BLaER1 (cell line): Measurements from ENCODE around the gene JAGN1.
A peak's percentile ranks its signal among the peaks of the same experiment; 100 is the strongest.
"Not testable (repeated sequence)": the region's sequence is repeated elsewhere in the genome, so short reads cannot be mapped to it uniquely, and the experiment has no call there.

Source experiments
- H3K27ac ChIP-seq: shearing (Covaris generic); formaldehyde crosslinking; 2 replicates; pipeline ENCODE4 v1.8.1; 2022
- H3K27me3 ChIP-seq: shearing (Covaris generic); formaldehyde crosslinking; 2 replicates; pipeline ENCODE4 v1.8.1; 2022
- H3K36me3 ChIP-seq: shearing (Covaris generic); formaldehyde crosslinking; 2 replicates; pipeline ENCODE4 v1.8.1; 2022
- H3K4me1 ChIP-seq: shearing (Covaris generic); formaldehyde crosslinking; 2 replicates; pipeline ENCODE4 v1.8.1; 2022
- H3K4me2 ChIP-seq: shearing (Covaris generic); formaldehyde crosslinking; 2 replicates; pipeline ENCODE4 v1.8.1; 2022
- H3K4me3 ChIP-seq: shearing (Covaris generic); formaldehyde crosslinking; 2 replicates; pipeline ENCODE4 v1.8.1; 2022
- H3K9ac ChIP-seq: shearing (Covaris generic); formaldehyde crosslinking; 2 replicates; pipeline ENCODE4 v1.8.1; 2022
- H3K9me3 ChIP-seq: shearing (Covaris generic); formaldehyde crosslinking; 2 replicates; pipeline ENCODE4 v1.8.1; 2022
- H4K20me1 ChIP-seq: shearing (Covaris generic); formaldehyde crosslinking; 2 replicates; pipeline ENCODE4 v1.8.1; 2022
- Cebpa-rat ChIP-seq: shearing (Covaris generic); IDR thresholded peaks from 2 replicates; pipeline ENCODE4 v1.8.1; 2022

Gene JAGN1

GRCh38 chr3:9933561-9934234 lies 43.3 kb downstream of the JAGN1 start, which contains the start of gene CRELD1:
TSS of gene CRELD1 (plus strand) at chr3:9933834. CDS start at chr3:9934439, 605 bp downstream.
- peak within 1 kb of the TSS; percentile 92 for H3K27ac ChIP-seq
- peak within 1 kb of the TSS; percentile 99 for H3K4me2 ChIP-seq
- no peaks in the 10 kb centered on the region for H3K27me3 ChIP-seq
- peaks cover 29% of the 10 kb centered on the region for H3K4me1 ChIP-seq
- H3K9me3 ChIP-seq = no peaks in the 10 kb centered on the region
- no peak for TF ChIP-seq Cebpa-rat
- peak within 1 kb of the TSS; percentile 88 for H3K9ac ChIP-seq
- peaks cover 39% of the 10 kb centered on the region for H3K36me3 ChIP-seq
- H3K4me3 ChIP-seq = peak within 1 kb of the TSS; percentile 80
- H4K20me1 ChIP-seq = no peaks in the 10 kb centered on the region

GRCh38 chr3:9934235-9934621 lies 43.8 kb downstream of the JAGN1 start:
- H3K27me3 ChIP-seq = no peaks in the 10 kb centered on the region
- H3K9me3 ChIP-seq = no peaks in the 10 kb centered on the region
- H4K20me1 ChIP-seq = no peaks in the 10 kb centered on the region
- H3K4me2 ChIP-seq = peak overlapping the region; percentile 99
- peak overlapping the region; percentile 80 for H3K4me3 ChIP-seq
- H3K9ac ChIP-seq = peak overlapping the region; percentile 88
- H3K27ac ChIP-seq = peak overlapping the region; percentile 92
- peaks cover 29% of the 10 kb centered on the region for H3K4me1 ChIP-seq
- TF ChIP-seq Cebpa-rat = no peak
- H3K36me3 ChIP-seq = peaks cover 41% of the 10 kb centered on the region

GRCh38 chr3:9934993-9935392 lies 44.6 kb downstream of the JAGN1 start:
- no peak for TF ChIP-seq Cebpa-rat
- Histone ChIP-seq H3K9me3 (no peaks in the 10 kb centered on the region), H3K4me1 (peaks cover 29% of the 10 kb centered on the region), H3K27ac (peak overlapping the region; percentile 92; the same call in 1 of the 2 replicates), H4K20me1 (no peaks in the 10 kb centered on the region), H3K4me2 (peak overlapping the region; percentile 99), H3K4me3 (no peak overlapping the region), H3K9ac (peak overlapping the region; percentile 88; the same call in 1 of the 2 replicates), H3K36me3 (peaks cover 41% of the 10 kb centered on the region), H3K27me3 (no peaks in the 10 kb centered on the region)

GRCh38 chr3:9935966-9936510 lies 45.6 kb downstream of the JAGN1 start:
- H3K9me3 ChIP-seq = no peaks in the 10 kb centered on the region
- no peak for TF ChIP-seq Cebpa-rat
- H4K20me1 ChIP-seq = no peaks in the 10 kb centered on the region
- peaks cover 29% of the 10 kb centered on the region for H3K4me1 ChIP-seq
- no peak overlapping the region for H3K27ac ChIP-seq
- peaks cover 40% of the 10 kb centered on the region for H3K36me3 ChIP-seq
- no peak overlapping the region for H3K9ac ChIP-seq
- no peaks in the 10 kb centered on the region for H3K27me3 ChIP-seq
- no peak overlapping the region for H3K4me3 ChIP-seq
- H3K4me2 ChIP-seq = peak overlapping the region; percentile 99; the same call in 1 of the 2 replicates

- Histone ChIP-seq H3K9me3 (no peaks in the 10 kb centered on the region), H3K36me3 (peaks cover 55% of the 10 kb centered on the region), H3K27ac (no peak overlapping the region), H3K4me3 (no peak overlapping the region), H3K4me2 (no peak overlapping the region), H4K20me1 (no peaks in the 10 kb centered on the region), H3K27me3 (no peaks in the 10 kb centered on the region), H3K4me1 (peaks cover 21% of the 10 kb centered on the region), H3K9ac (no peak overlapping the region)
- no peak for TF ChIP-seq Cebpa-rat
Measured at GRCh38 chr3:9937486-9938238, 47.3 kb downstream of the JAGN1 start.

GRCh38 chr3:9938966-9939365 lies 48.6 kb downstream of the JAGN1 start:
- Histone ChIP-seq H3K9ac (no peak overlapping the region), H3K4me3 (no peak overlapping the region), H3K27ac (no peak overlapping the region), H4K20me1 (no peaks in the 10 kb centered on the region), H3K9me3 (no peaks in the 10 kb centered on the region), H3K4me2 (no peak overlapping the region), H3K4me1 (peaks cover 21% of the 10 kb centered on the region), H3K27me3 (no peaks in the 10 kb centered on the region), H3K36me3 (peaks cover 68% of the 10 kb centered on the region)
- no peak for TF ChIP-seq Cebpa-rat

- not testable (repeated sequence) for H4K20me1 ChIP-seq, H3K27me3 ChIP-seq, H3K9ac ChIP-seq, H3K27ac ChIP-seq, H3K9me3 ChIP-seq, H3K4me2 ChIP-seq, H3K4me3 ChIP-seq
- Histone ChIP-seq H3K4me1 (peaks cover 13% of the 10 kb centered on the region), H3K36me3 (peaks cover 78% of the 10 kb centered on the region)
Measured at GRCh38 chr3:9939906-9940305, 49.5 kb downstream of the JAGN1 start.

- Histone ChIP-seq H3K9ac (no peak overlapping the region), H3K4me3 (no peak overlapping the region), H3K9me3 (no peaks in the 10 kb centered on the region), H4K20me1 (no peaks in the 10 kb centered on the region), H3K27ac (no peak overlapping the region), H3K27me3 (no peaks in the 10 kb centered on the region), H3K4me1 (peaks cover 4% of the 10 kb centered on the region), H3K4me2 (no peak overlapping the region), H3K36me3 (peaks cover 79% of the 10 kb centered on the region)
- no peak for TF ChIP-seq Cebpa-rat
Measured at GRCh38 chr3:9940746-9941145, 50.3 kb downstream of the JAGN1 start.

- no peak overlapping the region for H3K9ac ChIP-seq
- H3K36me3 ChIP-seq = peaks cover 82% of the 10 kb centered on the region
- H3K27ac ChIP-seq = no peak overlapping the region
- no peak for TF ChIP-seq Cebpa-rat
- H3K27me3 ChIP-seq = no peaks in the 10 kb centered on the region
- H3K4me3 ChIP-seq = no peak overlapping the region
- H3K9me3 ChIP-seq = no peaks in the 10 kb centered on the region
- no peaks in the 10 kb centered on the region for H4K20me1 ChIP-seq
- no peak overlapping the region for H3K4me2 ChIP-seq
- H3K4me1 ChIP-seq = no peaks in the 10 kb centered on the region
Measured at GRCh38 chr3:9942164-9942563, 51.8 kb downstream of the JAGN1 start.
